GM10266 (cell line): Measurements from ENCODE around the gene GARIN5A.
"Not testable (repeated sequence)": the region's sequence is repeated elsewhere in the genome, so short reads cannot be mapped to it uniquely, and the experiment has no call there.

ENCODE experiments used
- DNase-seq: peaks from one replicate; pipeline ENCODE4 v3.0.0; 2012; ENCODE audit errors: extremely low spot score
- TF ChIP-seq, protein P1 (sequence below): IDR thresholded peaks from 2 replicates; pipeline ENCODE4 v1.5.1; 2012; ENCODE audit warnings: mild to moderate bottlenecking, low read depth; ENCODE audit not compliant: control insufficient read depth, insufficient read depth; ENCODE audit errors: missing control alignments

Gene GARIN5A

DNA sequence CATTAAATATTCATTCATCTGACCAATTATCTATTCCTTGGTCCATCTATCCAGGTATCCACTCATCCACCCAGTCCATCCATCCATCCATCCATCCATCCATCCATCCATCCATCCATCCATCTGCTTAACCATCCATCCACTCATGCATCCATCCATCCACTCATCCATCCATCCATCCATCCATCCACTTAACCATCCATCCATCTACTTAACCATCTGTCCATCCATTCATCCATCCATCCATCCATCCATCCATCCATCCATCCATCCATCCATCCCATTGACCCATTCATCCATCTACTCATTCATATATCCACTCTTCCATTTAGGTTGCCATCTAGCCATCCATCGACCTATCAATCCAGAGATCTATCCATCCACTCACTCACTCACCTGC lies 32.6 kb downstream of the GARIN5A start:
- DNase-seq, result no peak
- TF ChIP-seq, protein P1, sequence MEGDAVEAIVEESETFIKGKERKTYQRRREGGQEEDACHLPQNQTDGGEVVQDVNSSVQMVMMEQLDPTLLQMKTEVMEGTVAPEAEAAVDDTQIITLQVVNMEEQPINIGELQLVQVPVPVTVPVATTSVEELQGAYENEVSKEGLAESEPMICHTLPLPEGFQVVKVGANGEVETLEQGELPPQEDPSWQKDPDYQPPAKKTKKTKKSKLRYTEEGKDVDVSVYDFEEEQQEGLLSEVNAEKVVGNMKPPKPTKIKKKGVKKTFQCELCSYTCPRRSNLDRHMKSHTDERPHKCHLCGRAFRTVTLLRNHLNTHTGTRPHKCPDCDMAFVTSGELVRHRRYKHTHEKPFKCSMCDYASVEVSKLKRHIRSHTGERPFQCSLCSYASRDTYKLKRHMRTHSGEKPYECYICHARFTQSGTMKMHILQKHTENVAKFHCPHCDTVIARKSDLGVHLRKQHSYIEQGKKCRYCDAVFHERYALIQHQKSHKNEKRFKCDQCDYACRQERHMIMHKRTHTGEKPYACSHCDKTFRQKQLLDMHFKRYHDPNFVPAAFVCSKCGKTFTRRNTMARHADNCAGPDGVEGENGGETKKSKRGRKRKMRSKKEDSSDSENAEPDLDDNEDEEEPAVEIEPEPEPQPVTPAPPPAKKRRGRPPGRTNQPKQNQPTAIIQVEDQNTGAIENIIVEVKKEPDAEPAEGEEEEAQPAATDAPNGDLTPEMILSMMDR, result no peak

DNA sequence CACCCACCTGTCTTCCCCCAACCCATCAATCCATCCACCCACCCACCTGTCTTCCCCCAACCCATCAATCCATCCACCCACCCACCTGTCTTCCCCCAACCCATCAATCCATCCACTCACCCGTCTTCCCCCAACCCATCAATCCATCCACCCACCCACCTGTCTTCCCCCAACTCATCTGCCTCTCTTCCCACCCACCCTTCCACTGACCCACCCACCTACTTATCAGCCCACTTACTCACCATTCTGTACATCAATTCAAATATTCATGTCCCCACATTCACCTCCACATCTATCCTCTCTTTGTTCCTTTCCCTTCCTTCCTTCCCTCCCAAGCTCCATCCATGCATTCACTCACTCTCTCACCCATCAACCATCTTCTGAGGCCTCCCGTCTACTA lies 37.5 kb downstream of the GARIN5A start:
- not testable (repeated sequence) for DNase-seq

DNA sequence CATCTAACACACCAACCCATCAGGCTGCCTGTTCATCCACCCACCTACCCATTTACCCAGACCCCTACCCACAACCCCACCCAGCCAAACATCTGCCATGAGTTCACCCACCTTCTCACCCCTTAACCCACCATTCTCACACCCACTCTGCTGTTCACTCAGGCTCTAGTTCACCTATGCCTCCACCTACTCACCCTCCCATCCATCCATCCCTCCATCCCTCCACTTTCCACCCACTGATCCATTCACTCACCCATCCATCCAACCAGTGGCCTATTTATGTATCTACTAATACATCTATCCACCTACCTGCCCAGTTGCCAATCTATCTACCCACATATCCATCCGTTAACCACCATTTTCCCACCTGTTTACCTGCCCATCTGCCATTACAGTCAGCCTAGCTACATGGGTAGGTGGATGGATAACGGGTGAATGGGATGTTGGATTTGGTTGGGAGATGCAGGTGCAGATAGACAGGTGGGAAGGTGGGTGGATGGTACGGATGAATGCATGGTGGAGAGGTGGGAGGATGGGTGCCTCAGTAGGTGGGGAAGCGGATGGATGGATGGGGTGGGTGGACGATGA lies 38.7 kb downstream of the GARIN5A start:
- DNase-seq, result no peak
- TF ChIP-seq, protein P1, result no peak

DNA sequence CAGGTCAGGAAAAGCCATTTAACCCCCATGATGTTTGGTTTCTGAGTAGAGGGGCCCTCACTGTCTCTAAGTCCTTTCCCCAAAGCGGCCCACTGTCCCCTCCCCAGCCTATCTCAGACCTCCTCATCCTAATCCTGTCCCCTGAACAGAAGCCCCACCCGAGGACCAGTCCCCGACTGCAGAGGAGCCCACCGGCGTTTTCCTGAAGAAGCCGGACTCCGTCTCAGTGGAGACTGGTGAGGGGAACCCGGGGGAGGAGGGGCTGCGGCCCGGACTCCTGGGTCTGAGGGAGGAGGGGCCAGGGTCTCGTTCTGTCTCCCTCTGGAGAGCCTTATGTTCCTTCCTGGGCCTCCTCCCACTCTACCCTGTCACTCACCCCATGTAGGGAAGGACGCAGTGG lies 41.0 kb downstream of the GARIN5A start:
- TF ChIP-seq, protein P1, result no peak
- no peak for DNase-seq

DNA sequence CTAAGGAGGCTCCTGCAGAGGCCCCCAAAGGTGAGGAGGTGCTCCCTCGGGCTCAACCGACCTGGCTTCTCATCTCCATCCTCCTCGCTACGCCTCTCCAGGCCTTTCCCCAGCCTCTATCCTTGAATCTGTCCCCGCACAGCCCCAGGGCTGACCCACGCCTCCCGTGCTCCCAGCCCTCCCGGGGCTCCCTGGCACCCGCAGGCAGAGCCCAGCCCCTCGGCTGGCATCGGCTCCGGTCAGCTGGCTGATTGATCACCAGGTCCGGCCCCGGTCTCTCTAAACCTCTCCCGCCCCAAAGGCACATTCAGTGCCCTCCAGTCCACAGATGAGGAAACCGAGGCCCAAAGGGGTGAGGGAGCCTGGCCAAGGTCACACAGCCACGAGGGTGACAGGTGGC lies 41.4 kb downstream of the GARIN5A start:
- TF ChIP-seq, protein P1, result no peak
- DNase-seq, result no peak

DNA sequence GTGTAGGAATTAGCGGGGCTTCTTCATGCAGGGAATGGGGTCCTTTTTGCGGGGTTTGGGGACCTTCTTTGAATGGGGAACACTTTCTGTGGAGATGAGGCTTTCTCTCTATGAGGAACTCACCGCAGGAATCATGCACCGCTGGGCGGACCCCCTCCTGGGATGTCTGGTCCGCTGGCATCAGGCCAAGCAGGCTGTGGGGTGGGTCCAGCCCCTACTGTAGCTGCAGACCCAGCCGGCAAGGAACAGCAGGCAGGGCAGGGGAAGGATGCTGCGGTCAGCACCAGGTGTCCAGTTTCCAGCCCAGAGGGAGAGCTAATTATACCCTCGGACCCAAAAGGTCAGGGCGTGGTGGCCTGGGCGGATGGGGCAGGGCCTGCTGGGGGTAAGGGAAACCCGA lies 42.1 kb downstream of the GARIN5A start:
- DNase-seq, result no peak
- TF ChIP-seq, protein P1, result no peak

DNA sequence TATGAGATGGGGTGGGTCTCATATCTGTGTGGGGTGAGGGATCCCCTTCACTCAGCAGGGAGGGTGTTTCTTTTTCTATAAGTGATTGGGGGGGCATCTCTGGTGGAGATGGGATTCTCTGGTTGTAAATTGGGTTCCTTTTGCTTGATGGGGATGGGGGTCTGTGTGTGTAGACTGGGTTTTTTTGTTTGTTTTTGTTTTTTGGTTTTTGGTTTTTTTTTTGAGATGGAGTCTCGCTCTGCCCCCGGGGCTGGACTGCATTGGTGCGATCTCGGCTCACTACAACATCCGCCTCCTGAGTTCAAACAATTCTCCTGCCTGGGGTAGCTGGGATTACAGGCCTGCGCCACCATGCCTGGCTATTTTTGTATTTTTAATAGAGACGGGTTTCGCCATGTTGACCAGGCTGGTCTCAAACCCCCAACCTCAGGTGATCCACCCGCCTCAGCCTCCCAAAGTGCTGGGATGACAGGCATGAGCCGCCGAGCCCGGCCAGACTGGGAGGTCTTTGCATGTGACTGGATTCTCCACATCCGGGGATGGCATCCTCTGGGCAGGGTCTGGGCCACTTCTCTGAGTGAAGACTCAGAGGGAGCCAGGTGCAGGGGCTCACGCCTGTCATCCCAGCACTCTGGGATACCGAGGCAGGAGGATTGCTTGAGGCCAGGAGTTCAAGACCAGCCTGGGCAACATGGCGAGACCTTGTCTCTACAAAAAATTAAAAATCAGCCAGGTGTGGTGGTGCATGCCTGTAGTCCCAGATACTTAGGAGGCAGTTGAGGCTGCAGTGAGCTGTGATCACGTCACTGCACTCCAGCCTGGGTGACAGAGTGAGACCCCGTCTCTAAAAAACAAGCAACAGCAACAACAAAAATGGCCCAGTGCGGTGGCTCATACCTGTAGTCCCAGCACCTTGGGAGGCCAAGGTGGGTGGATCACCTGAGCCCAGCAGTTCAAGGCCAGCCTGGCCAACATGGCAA lies 43.2 kb downstream of the GARIN5A start:
- TF ChIP-seq, protein P1, result no peak

More for the DNA sequence above, 43.2 kb downstream of the GARIN5A start:
- no peak for DNase-seq
